A549 (cell line): ENCODE data around the gene SLC4A7. TPM values are rescaled to one million over a fixed set of nuclear protein-coding genes. Genes with fewer than 3 reads are reported as not detected.

Source experiments
- ATAC-seq, 2 experiments: fragments of 200-7000 bp in 1 of 2; fragments of >200 bp in 1 of 2; cut with Nextera tagmentation in 1 of 2; cut with Tn5 transposase in 1 of 2; 3 replicates each; pipeline versions ENCODE4 v1.8.0 to v1.9.1; 2018 to 2020; ENCODE audit warnings: mild to moderate bottlenecking in 1 of 2, moderate library complexity in 1 of 2
- CTCF ChIA-PET: fragments of 300-600 bp; sonication (Branson Sonifier 250); formaldehyde crosslinking; extraction: SDS; loops from one replicate; lab custom pipeline; 2021; ENCODE audit warnings: antibody characterized with exemption, inconsistent platforms; lab: Yijun Ruan, JAX
- POLR2A ChIA-PET: fragments of 350-600 bp; formaldehyde crosslinking; extraction: SDS; loops from one replicate; lab custom pipeline; 2021; ENCODE audit warnings: antibody characterized with exemption, inconsistent platforms; lab: Yijun Ruan, JAX
- DNase-seq, 2 experiments: peaks; one replicate each; pipeline versions ENCODE4 v3.0.0 to v3.0.0-alpha.2; 2011 to 2016; ENCODE audit warnings: low read depth in 1 of 2, low spot score in 1 of 2
- FAIRE-seq: peaks from 2 replicates; lab custom pipeline; 2011; peaks lifted over from hg19 to GRCh38; lab: Jason Lieb, UNC
- H3K27ac ChIP-seq, 2 experiments: fragments of >200 bp; sonication (Bioruptor Twin); formaldehyde crosslinking; 3 replicates each; pipeline ENCODE4 v1.5.1; 2016 to 2017
- H3K4me1 ChIP-seq: fragments of >200 bp; sonication (Bioruptor Twin); formaldehyde crosslinking; 3 replicates; pipeline ENCODE4 v1.6.1; 2016
- H3K4me2 ChIP-seq: fragments of >200 bp; sonication (Bioruptor Twin); formaldehyde crosslinking; 3 replicates; pipeline ENCODE4 v1.6.1; 2016
- H3K4me3 ChIP-seq: fragments of >200 bp; sonication (Bioruptor Twin); formaldehyde crosslinking; 3 replicates; pipeline ENCODE4 v1.5.1; 2016
- H3K9me3 ChIP-seq: fragments of >200 bp; sonication (Bioruptor Twin); formaldehyde crosslinking; 3 replicates; pipeline ENCODE4 v1.6.1; 2016
- CBX2 ChIP-seq: fragments of 200-600 bp; sonication (generic); IDR thresholded peaks from 2 replicates; pipeline ENCODE4 v1.6.1; 2016; ENCODE audit warnings: low read depth, mild to moderate bottlenecking, borderline replicate concordance
- CBX8 ChIP-seq: fragments of 200-600 bp; sonication (generic); IDR thresholded peaks from 2 replicates; pipeline ENCODE4 v1.6.1; 2016
- CHD4 ChIP-seq: fragments of 200-600 bp; sonication (generic); IDR thresholded peaks from 2 replicates; pipeline ENCODE4 v1.6.1; 2016; ENCODE audit warnings: antibody characterized with exemption, mild to moderate bottlenecking, borderline replicate concordance
- EHF ChIP-seq: fragments of 250-450 bp; sonication (Bioruptor Pico); IDR thresholded peaks from 2 replicates; pipeline ENCODE4 v1.5.0; 2020; ENCODE audit warnings: mild to moderate bottlenecking
- HDAC2 ChIP-seq: fragments of 200-600 bp; sonication (generic); IDR thresholded peaks from 2 replicates; pipeline ENCODE4 v1.6.1; 2016
- HEYL ChIP-seq: fragments of 250-450 bp; sonication (Bioruptor Pico); IDR thresholded peaks from 2 replicates; pipeline ENCODE4 v1.8.0; 2021; ENCODE audit warnings: mild to moderate bottlenecking, moderate library complexity
- KDM1A ChIP-seq: fragments of 200-600 bp; sonication (generic); IDR thresholded peaks from 2 replicates; pipeline ENCODE4 v1.6.1; 2016; ENCODE audit warnings: low read depth, mild to moderate bottlenecking
- MAFK ChIP-seq: fragments of 450-650 bp; IDR thresholded peaks from 2 replicates; pipeline ENCODE4 v1.6.1; 2014; ENCODE audit not compliant: partially characterized antibody
- MYC ChIP-seq: IDR thresholded peaks from 2 replicates; pipeline ENCODE4 v1.6.1; 2012; ENCODE audit warnings: mild to moderate bottlenecking, inconsistent platforms, low read length, improper control_type of control experiment, borderline replicate concordance
- NR3C1 ChIP-seq: fragments of >200 bp; sonication (Bioruptor Twin); formaldehyde crosslinking; IDR thresholded peaks from 3 replicates; pipeline ENCODE4 v1.6.1; 2017
- PHF8 ChIP-seq: fragments of 200-600 bp; sonication (generic); IDR thresholded peaks from 2 replicates; pipeline ENCODE4 v1.6.1; 2016; ENCODE audit warnings: low read depth, mild to moderate bottlenecking, antibody characterized with exemption, moderate library complexity, borderline replicate concordance
- POLR2AphosphoS2 ChIP-seq: conservative IDR thresholded peaks from 2 replicates; pipeline ENCODE4 v1.6.1; 2012; ENCODE audit warnings: low read length, improper control_type of control experiment, inconsistent platforms
- RARB ChIP-seq: fragments of 250-450 bp; sonication (Bioruptor Pico); IDR thresholded peaks from 2 replicates; pipeline ENCODE4 v1.8.0; 2021; ENCODE audit warnings: mild to moderate bottlenecking, moderate library complexity
- REST ChIP-seq: fragments of 200-600 bp; sonication (generic); IDR thresholded peaks from 2 replicates; pipeline ENCODE4 v1.6.1; 2016; ENCODE audit warnings: antibody characterized with exemption, mild to moderate bottlenecking, moderate library complexity
- RFX5 ChIP-seq: fragments of 450-650 bp; IDR thresholded peaks from 2 replicates; pipeline ENCODE4 v1.7.1; 2014; ENCODE audit warnings: antibody characterized with exemption, mild to moderate bottlenecking, moderate library complexity
- RNF2 ChIP-seq: fragments of 200-600 bp; sonication (generic); IDR thresholded peaks from 2 replicates; pipeline ENCODE4 v1.6.1; 2016; ENCODE audit warnings: low read depth, mild to moderate bottlenecking, antibody characterized with exemption, moderate library complexity, borderline replicate concordance
- SREBF2 ChIP-seq: fragments of 450-650 bp; IDR thresholded peaks from 2 replicates; pipeline ENCODE4 v1.6.1; 2014; ENCODE audit warnings: mild to moderate bottlenecking, moderate library complexity
- TFCP2L1 ChIP-seq: fragments of 250-450 bp; sonication (Bioruptor Pico); IDR thresholded peaks from 2 replicates; pipeline ENCODE4 v1.5.0; 2021; ENCODE audit warnings: mild to moderate bottlenecking
- USF2 ChIP-seq: fragments of 450-650 bp; IDR thresholded peaks from 2 replicates; pipeline ENCODE4 v1.6.1; 2014; ENCODE audit warnings: antibody characterized with exemption
- ZFP36 ChIP-seq: fragments of 450-650 bp; IDR thresholded peaks from 2 replicates; pipeline ENCODE4 v1.6.1; 2014; ENCODE audit warnings: borderline replicate concordance; ENCODE audit not compliant: partially characterized antibody
- ZNF302 ChIP-seq: fragments of 250-450 bp; sonication (Bioruptor Pico); IDR thresholded peaks from 2 replicates; pipeline ENCODE4 v1.9.0; 2021; ENCODE audit warnings: inconsistent platforms, mild to moderate bottlenecking, moderate library complexity
- WGBS: methylation state at CpG from one replicate; pipeline ENCODE4 v1.1.6; 2017; ENCODE audit errors: missing lambda C conversion rate; 5-methylcytosine and 5-hydroxymethylcytosine counted together
- polyA plus RNA-seq, 4 experiments: library from polyadenylated mRNA; depleted of rRNA in 3 of 4; stranded (reverse); fragments of >200 nt; fragmentation: RNase III in 1 of 4; extraction: RNeasy Plus Mini Kit Qiagen cat#74134 plus additional on column Dnase treatment in 1 of 4; gene quantifications; 2 replicates in 3 of 4; 3 replicates in 1 of 4; pipeline ENCODE4 v1.2.3, GENCODE V29; 2011 to 2017
- TF ChIP-seq, protein P1 (sequence below): IDR thresholded peaks from 2 replicates; pipeline ENCODE4 v1.6.1; 2012
- TF ChIP-seq, protein P2 (sequence below): fragments of >200 bp; sonication (Bioruptor Twin); formaldehyde crosslinking; IDR thresholded peaks from 2 replicates; pipeline ENCODE4 v1.6.1; 2016
- TF ChIP-seq, protein P3 (sequence below): fragments of >200 bp; sonication (Bioruptor Twin); formaldehyde crosslinking; IDR thresholded peaks from 3 replicates; pipeline ENCODE4 v1.5.1; 2016
- TF ChIP-seq, protein P4 (sequence below): fragments of 250-450 bp; sonication (Bioruptor Pico); IDR thresholded peaks from 2 replicates; pipeline ENCODE4 v1.5.0; 2020; ENCODE audit warnings: low read depth, mild to moderate bottlenecking, moderate library complexity

SLC4A7 gene
- polyA plus RNA-seq, 2 of the 4 experiments (the other 2 are of a cell fraction): 35.1 to 70.2 TPM

DNA sequence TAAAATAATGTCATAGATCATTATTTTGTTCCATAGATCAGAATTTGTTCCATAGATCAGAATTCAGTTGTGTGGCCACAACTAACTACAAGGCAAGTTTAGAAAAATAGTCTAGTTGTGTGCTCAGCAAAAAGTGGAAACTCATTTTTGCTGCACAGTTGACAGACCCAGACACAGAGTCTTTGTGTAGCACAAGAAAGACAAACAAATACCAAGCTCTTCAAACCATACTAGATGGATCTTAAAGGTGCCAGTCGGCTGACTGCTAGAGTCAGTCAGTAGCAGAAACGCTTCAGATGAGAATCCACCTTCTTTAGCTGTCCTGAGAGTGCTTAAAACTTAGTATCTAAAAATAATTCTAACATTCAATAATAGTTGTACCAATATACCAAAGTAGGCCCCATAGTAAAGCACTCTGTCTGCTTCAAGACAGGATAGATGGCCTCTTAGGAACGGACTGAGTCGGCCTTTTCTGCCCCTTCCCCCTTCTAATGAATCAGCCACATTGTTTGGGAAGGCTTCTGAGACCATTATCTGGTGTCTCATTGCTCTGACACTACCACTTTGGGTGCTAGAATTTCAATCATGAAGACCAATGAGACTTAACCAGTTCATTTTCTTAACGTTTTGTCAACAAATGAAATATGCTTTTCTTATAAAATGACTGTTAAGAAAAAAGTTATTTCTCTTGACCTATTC lies 27.7 kb upstream of the SLC4A7 start:
- Histone ChIP-seq H3K4me1 (peaks cover 26% of the 10 kb centered on the region), H3K4me3 (no peak overlapping the region), H3K4me2 (peak overlapping the region; percentile 10), H3K27ac (peak overlapping the region in 1 of 2 experiments; percentile 36; a peak in 3 of 6 replicates), H3K9me3 (no peaks in the 10 kb centered on the region)
- 37% methylated on average over 5 of the region's 5 CpGs for WGBS
- FAIRE-seq: no peak
- ChIA-PET CTCF (interaction anchor here (1.3 kb wide), 1 partner anchor 169 kb away, joined by 4 read pairs; no protein-coding TSS in a partner anchor), POLR2A (no interaction called here)
- TF ChIP-seq PHF8: no peak
- no peak for TF ChIP-seq TFCP2L1 (CRISPR knock-in tag)
- TF ChIP-seq SREBF2: no peak
- TF ChIP-seq RNF2: no peak
- TF ChIP-seq MAFK: no peak
- TF ChIP-seq, protein P1, sequence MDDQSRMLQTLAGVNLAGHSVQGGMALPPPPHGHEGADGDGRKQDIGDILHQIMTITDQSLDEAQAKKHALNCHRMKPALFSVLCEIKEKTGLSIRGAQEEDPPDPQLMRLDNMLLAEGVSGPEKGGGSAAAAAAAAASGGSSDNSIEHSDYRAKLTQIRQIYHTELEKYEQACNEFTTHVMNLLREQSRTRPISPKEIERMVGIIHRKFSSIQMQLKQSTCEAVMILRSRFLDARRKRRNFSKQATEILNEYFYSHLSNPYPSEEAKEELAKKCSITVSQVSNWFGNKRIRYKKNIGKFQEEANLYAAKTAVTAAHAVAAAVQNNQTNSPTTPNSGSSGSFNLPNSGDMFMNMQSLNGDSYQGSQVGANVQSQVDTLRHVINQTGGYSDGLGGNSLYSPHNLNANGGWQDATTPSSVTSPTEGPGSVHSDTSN: no peak
- TF ChIP-seq NR3C1: no peak
- no peak for TF ChIP-seq USF2
- TF ChIP-seq, protein P2, sequence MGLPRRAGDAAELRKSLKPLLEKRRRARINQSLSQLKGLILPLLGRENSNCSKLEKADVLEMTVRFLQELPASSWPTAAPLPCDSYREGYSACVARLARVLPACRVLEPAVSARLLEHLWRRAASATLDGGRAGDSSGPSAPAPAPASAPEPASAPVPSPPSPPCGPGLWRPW: no peak
- no peak for TF ChIP-seq MYC
- no peak for TF ChIP-seq REST
- TF ChIP-seq RARB (CRISPR knock-in tag): no peak
- no peak for TF ChIP-seq CBX2
- no peak for TF ChIP-seq CBX8
- no peak for TF ChIP-seq HDAC2
- TF ChIP-seq, protein P3, sequence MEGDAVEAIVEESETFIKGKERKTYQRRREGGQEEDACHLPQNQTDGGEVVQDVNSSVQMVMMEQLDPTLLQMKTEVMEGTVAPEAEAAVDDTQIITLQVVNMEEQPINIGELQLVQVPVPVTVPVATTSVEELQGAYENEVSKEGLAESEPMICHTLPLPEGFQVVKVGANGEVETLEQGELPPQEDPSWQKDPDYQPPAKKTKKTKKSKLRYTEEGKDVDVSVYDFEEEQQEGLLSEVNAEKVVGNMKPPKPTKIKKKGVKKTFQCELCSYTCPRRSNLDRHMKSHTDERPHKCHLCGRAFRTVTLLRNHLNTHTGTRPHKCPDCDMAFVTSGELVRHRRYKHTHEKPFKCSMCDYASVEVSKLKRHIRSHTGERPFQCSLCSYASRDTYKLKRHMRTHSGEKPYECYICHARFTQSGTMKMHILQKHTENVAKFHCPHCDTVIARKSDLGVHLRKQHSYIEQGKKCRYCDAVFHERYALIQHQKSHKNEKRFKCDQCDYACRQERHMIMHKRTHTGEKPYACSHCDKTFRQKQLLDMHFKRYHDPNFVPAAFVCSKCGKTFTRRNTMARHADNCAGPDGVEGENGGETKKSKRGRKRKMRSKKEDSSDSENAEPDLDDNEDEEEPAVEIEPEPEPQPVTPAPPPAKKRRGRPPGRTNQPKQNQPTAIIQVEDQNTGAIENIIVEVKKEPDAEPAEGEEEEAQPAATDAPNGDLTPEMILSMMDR: no peak
- no peak for TF ChIP-seq POLR2AphosphoS2
- TF ChIP-seq EHF: no peak
- ATAC-seq: peak in 1 of 2 experiments; percentile 71; a peak in 3 of 6 replicates
- DNase-seq: no peak

- CTCF ChIA-PET: no interaction called here
- no peak overlapping the region for H3K27ac ChIP-seq
- DNase-seq (no peak), ATAC-seq (no peak), FAIRE-seq (no peak)
- no peaks in the 10 kb centered on the region for H3K9me3 ChIP-seq
- POLR2A ChIA-PET: interaction anchor here (0.6 kb wide), 1 partner anchor 77 kb away, joined by 4 read pairs; no protein-coding TSS in a partner anchor
- H3K4me3 ChIP-seq: no peak overlapping the region
- WGBS: 95% methylated on average over 2 of the region's 2 CpGs
- peaks cover 30% of the 10 kb centered on the region for H3K4me1 ChIP-seq
- H3K4me2 ChIP-seq: no peak overlapping the region
- TF ChIP-seq, protein P1: no peak
- TF ChIP-seq ZFP36 (no peak), ZNF302 (CRISPR knock-in tag) (no peak), HDAC2 (no peak), KDM1A (no peak), CHD4 (no peak), RFX5 (no peak), HEYL (CRISPR knock-in tag) (no peak)
- TF ChIP-seq, protein P4, sequence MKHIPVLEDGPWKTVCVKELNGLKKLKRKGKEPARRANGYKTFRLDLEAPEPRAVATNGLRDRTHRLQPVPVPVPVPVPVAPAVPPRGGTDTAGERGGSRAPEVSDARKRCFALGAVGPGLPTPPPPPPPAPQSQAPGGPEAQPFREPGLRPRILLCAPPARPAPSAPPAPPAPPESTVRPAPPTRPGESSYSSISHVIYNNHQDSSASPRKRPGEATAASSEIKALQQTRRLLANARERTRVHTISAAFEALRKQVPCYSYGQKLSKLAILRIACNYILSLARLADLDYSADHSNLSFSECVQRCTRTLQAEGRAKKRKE (CRISPR knock-in tag): no peak
Observed at GRCh38 chr3:27509376-27509775, 25.2 kb upstream of the SLC4A7 start.
